GM21515 (cell line): Measurements from ENCODE around the gene TRIP10.

Experiments used
- ATAC-seq: cut with Tn5 transposase; IDR thresholded peaks from one replicate; pipeline ENCODE4 v1.9.1; 2021; ENCODE audit not compliant: unreplicated experiment

The TRIP10 gene

GRCh38 chr19:6724631-6725492, 14.6 kb upstream of the TRIP10 start:
- no peak for ATAC-seq

DNA sequence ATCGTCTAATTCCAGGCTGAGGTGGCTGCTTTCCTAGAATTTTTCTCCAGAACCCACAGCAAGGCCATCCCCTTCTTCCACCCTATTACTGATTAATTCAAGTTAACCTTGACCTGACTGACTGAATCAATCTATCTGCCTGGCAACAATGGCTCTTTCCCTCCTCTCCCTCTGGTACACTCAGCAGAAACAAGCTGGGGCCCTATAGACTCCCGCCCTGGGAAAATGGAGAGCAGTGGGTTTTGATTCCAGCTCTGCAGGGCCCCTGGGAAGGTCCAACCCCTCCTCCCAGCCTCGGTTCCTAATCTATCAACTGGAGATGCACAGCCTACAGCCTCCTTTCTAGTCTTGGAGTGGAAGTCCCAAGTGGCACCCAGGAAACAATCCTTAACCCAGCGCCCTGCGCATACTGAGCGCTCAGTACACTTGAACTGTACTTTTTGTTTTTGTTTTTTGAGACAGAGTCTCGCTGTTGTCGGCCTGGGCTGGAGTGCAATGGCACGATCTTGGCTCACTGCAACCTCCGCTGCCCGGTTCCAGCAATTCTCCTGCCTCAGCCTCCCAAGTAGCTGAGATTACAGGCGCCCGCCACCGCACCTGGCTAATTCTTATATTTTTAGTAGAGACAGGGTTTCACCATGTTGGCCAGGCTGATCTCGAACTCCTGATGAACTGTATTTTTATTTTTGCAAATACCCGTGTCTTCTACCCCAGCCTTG, 13.8 kb upstream of the TRIP10 start:
- ATAC-seq: no peak

GRCh38 chr19:6728346-6728745, 11.1 kb upstream of the TRIP10 start:
- ATAC-seq: no peak

GRCh38 chr19:6729573-6730152, 9.8 kb upstream of the TRIP10 start:
- ATAC-seq: no peak

- no peak for ATAC-seq
These were observed 9.2 kb upstream of the TRIP10 start for GRCh38 chr19:6730153-6730804.

GRCh38 chr19:6730941-6731670, 8.4 kb upstream of the TRIP10 start:
- ATAC-seq: no peak

DNA sequence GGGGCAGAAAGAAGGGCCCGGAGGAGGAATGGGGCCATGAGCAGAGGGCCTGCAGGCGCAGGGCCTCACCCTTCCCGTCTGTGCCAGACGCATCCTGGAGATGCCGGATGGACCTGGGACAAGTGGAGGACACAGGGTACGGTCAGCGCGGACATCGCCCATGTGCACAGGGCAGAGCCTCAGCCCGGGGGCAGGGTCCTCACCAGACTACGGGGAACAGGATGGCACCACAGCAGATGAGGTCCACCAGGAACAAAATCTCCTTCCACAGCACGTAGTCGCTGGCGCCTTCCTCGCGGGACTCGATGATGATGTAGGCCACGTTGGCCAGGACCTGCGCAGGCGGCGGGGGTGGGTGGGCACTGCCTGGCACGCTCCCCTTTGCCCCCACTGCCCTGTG, 7.7 kb upstream of the TRIP10 start:
- no peak for ATAC-seq

GRCh38 chr19:6732803-6733337, 6.6 kb upstream of the TRIP10 start:
- ATAC-seq: no peak

DNA sequence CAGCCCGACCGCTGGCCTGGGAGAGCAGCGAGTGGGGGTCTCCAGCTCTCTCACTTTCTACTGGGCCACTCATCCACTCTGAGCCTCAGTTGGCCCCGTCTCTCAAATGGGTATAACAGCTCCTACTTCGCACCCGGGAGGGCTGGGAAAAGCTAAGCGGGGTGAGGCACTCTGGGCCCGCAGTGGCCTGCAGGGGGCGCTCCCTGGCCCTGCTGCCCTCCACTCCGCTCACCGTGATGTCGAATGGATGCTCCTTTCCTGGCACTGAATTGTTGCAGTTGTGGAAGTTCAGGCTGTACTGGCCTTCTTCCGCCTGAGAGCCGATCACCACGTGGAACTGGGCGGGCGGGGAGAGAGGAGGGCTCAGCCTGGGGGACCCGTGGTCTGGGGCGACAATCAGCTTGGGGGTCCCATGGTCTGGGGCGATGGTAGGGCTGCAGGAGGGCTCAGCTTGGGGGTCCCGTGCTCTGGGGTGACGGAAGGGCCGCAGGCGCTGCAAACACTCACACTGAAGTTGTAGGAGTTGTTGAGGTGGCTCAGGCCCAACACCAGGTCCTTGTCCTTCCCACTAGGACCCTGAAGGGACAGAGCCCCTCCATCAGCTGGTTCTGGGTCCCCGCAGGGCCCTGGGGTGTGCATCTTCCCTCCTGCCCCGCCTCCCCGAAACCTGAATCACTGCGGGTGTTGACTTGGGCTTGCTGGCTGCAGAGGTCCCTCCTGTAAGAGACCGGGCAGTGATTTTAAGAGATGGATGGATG, 6.0 kb upstream of the TRIP10 start:
- no peak for ATAC-seq

- ATAC-seq: no peak
These were observed 5.3 kb upstream of the TRIP10 start for GRCh38 chr19:6734096-6734696.

- no peak for ATAC-seq
These were observed 4.1 kb upstream of the TRIP10 start for GRCh38 chr19:6735181-6735911.

DNA sequence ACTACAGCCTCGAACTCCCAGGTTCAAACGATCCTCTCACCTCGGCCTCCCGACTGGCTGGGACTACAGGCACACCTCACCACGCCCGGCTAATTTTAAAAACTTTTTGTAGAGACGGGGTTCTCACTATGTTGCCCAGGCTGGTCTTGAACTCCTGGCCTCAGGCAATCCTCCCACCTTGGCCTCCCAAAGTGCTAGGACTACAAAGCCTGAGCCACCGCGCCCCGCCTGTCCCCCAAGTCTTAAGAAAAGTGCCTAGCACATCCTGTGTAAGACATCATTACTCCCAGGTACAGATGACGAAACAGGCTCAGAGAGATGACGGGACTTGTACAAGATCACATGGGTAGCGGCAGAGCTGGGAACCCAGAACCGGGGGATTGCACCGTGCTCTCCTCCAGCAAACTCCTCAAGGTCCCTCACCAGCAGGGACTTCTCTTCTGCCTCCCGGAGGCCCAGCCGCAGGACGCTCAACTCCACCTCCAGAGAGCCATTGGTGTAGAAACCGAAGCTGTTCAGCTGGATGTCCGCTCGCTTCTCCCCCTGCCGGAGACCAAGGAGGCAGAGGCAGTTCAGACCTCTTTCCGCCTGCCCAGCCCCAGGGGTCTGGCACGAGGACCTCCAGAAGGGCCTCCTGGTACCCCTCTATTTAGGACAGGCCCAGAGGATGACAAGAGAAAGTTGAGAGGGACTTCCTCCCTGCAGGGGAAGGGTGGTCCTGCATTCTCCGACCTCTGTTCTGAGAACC, 3.1 kb upstream of the TRIP10 start:
- no peak for ATAC-seq

DNA sequence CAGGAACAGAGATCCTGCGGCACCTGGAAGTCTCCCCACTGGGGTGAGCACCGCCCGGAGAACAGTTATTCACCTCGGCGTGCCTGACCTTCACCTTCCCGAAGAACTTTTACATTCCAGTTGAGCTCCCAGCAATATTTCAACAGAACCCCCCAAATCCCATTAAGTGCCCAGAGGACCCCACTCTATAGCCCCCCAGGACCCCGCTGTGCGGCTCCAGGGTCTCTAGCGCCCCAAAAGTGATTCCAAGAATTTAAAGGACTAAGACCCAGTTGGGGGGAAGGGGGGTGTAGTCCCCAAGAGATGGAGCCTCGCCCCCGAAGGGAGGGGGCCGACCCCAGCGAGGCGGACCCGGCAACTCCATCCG, 2.6 kb upstream of the TRIP10 start:
- no peak for ATAC-seq

DNA sequence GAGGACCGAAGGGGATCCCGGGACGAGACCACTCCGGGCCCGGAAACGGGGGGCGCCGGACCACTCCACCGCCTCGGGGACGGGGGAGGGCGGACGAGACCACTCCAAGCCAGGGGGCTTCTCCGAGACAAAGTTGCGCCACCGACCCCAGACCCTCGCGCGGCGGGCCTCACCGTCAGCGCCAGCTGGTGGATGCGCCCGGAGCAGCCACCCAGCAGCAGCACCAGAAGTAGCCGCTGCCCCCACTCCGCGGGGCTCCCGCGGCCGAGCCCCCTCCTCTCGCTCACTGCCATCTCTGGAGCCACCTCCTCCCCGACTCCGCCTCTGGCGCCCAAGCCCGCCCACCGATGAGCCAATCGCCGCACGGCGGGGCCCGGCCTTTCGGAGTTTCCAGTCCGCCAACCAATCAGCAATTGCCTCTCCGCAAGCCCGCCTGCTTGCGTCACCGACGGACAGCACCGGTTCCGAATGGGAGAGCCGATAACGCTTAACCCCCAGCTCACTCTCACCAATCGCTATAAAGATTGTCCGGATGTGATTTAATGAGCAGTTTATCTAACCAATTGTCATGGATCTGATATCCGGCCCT, 2.1 kb upstream of the TRIP10 start, which contains the start of gene GPR108:
TSS of gene GPR108 (minus strand) at position 297 of the 589 bp plus-strand sequence. CDS start at position 293, 4 bp downstream.
- peak; percentile 58 for ATAC-seq

DNA sequence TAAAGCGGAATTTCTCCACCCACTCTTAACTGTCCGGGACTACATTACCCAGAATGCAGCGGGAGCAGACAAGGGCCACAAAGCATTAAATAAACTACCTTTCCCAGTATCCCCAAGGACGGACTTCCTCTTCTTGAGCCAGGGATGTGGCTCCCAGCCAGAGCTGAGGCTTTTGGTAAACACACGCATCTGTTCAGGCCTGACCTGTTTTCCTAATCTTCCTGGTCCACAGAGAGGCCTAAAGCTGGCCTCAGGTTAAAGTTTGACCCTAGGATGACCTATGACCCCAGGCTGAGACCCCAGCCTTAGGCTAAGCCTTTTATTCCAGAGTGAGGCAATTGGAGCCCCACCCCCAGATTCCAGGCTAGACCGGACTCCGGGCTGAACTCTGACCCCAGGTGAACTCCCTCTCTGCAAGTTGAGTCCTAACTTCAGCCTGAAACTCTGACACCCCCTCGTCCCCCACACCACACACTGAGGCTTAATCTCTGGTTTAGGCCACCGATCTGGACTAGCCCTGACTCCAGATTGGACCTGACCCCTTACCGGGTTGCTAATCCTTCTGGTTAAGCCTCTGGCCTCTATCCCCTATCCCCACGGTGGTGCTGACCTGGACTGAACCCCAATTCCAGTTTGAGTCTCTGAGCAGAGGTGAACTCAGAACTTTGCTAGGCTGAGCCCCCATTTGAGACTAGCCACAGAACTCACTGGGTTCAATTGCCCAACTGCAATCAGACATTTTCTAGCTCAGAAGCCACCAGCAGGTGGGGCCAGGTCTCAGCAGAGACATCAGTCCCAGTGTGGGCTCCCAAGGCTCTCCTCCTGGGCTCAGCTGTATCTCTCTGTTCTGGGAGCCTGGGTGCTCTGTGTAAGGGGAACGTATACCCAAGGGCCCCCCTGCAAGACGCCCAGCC, 1.4 kb upstream of the TRIP10 start:
- no peak for ATAC-seq

DNA sequence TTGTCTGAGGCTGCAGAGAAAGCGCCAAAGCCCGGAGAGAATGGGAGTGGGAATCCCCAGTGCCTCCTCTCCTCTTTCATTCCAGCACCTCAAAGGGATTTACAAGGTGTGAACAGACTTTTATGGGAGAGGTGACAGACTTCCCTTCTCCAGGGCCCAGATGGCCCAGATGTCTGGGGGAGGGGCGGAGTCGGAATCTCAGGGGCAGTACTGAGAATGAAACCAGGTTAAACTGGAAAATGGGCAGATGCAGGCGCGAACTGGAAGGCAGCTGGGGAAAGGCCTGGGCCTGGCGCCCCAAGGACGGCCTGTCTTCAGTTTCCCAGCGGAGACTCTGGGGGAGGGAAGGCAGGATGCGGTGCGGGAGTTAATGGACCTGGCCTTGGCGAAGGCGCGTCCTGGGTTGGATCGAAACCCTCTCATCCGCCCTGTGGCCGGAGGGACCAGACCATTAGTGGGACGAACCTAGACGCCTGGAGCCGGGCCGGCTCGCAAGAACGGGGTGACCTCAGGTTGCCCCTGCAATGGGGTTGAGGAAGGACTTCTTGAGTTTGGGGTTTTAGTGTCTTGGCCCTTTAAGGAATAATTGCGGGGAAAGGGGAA, 592 bp upstream of the TRIP10 start:
- ATAC-seq: no peak
